GM12891 (cell line): ENCODE measurements around the gene FIZ1.

Experiments
- POLR2A ChIP-seq: IDR thresholded peaks from 2 replicates; pipeline ENCODE4 v1.6.1; 2011; ENCODE audit warnings: low read depth, low read length, control low read depth
- POLR2AphosphoS5 ChIP-seq: IDR thresholded peaks from 2 replicates; pipeline ENCODE4 v1.6.1; 2011; ENCODE audit warnings: low read depth, low read length, control low read depth
- TAF1 ChIP-seq: IDR thresholded peaks from 2 replicates; pipeline ENCODE4 v1.6.1; 2011; ENCODE audit warnings: low read depth, low read length, control low read depth

DNA sequence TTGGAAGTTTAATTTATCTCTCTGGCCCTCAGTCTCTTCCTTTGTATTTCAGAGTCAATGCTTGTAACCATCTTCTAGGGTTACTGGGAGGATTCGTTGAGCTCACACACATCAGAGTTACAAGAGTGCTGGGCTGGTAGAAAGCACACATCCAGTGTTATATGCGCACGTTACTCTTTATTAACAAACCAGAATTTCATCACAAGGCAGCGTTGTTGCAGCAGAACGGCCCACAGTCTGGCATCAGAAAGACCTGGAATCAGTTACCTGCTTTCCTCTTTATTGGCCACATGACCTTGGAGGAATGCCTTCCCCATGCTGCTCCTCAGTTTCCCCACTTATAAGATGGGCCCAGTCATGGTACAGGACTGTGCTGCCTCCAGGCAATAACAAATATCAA, 10.0 kb upstream of the FIZ1 start:
- no peak for TF ChIP-seq POLR2AphosphoS5
- TF ChIP-seq POLR2A: no peak
- TF ChIP-seq TAF1: no peak
